ENCODE data around the gene DPCD.

Gene DPCD

GRCh38 chr10:101567165-101568006, 20.7 kb upstream of the DPCD start:
- no peak for DNase-seq (ENCODE audit: low read depth)

- no peak for DNase-seq (ENCODE audit: low read depth)
Measured at GRCh38 chr10:101568054-101568745, 19.9 kb upstream of the DPCD start.

- no peak for DNase-seq (ENCODE audit: low read depth)
Measured at GRCh38 chr10:101569323-101569621, 18.8 kb upstream of the DPCD start.

GRCh38 chr10:101569622-101570427, 18.3 kb upstream of the DPCD start:
- DNase-seq (ENCODE audit: low read depth) = peak; percentile 74

- DNase-seq (ENCODE audit: low read depth) = no peak
Measured at GRCh38 chr10:101570428-101571270, 17.5 kb upstream of the DPCD start.

- DNase-seq (ENCODE audit: low read depth) = no peak
Measured at GRCh38 chr10:101571271-101571925, 16.7 kb upstream of the DPCD start.

- no peak for DNase-seq (ENCODE audit: low read depth)
Measured at GRCh38 chr10:101572126-101572525, 16.0 kb upstream of the DPCD start.

GRCh38 chr10:101572785-101573184, 15.3 kb upstream of the DPCD start:
- DNase-seq (ENCODE audit: low read depth) = no peak

GRCh38 chr10:101573885-101574753, 14.0 kb upstream of the DPCD start:
- DNase-seq (ENCODE audit: low read depth) = no peak

GRCh38 chr10:101575091-101575490, 13.0 kb upstream of the DPCD start:
- no peak for DNase-seq (ENCODE audit: low read depth)

- DNase-seq (ENCODE audit: low read depth) = no peak
Measured at GRCh38 chr10:101575580-101576210, 12.4 kb upstream of the DPCD start.

- no peak for DNase-seq (ENCODE audit: low read depth)
Measured at GRCh38 chr10:101576211-101576863, 11.8 kb upstream of the DPCD start.

GRCh38 chr10:101577121-101577871, 10.8 kb upstream of the DPCD start:
- no peak for DNase-seq (ENCODE audit: low read depth)

- DNase-seq (ENCODE audit: low read depth) = no peak
Measured at GRCh38 chr10:101578192-101578591, 9.9 kb upstream of the DPCD start.

- DNase-seq (ENCODE audit: low read depth) = no peak
Measured at GRCh38 chr10:101578803-101579515, 9.2 kb upstream of the DPCD start.

GRCh38 chr10:101579516-101579870, 8.6 kb upstream of the DPCD start:
- DNase-seq (ENCODE audit: low read depth) = no peak

GRCh38 chr10:101580486-101581399, 7.4 kb upstream of the DPCD start:
- DNase-seq (ENCODE audit: low read depth) = no peak
